Measurements from ENCODE around the gene NTNG1. TPM values are rescaled to one million over a fixed set of nuclear protein-coding genes. Genes with fewer than 3 reads are reported as not detected.

NTNG1 gene
- polyA plus RNA-seq, 6 donors from 2014 or later: 0.52 to 2.2 (median 1.1) TPM; not detected in 1

DNA sequence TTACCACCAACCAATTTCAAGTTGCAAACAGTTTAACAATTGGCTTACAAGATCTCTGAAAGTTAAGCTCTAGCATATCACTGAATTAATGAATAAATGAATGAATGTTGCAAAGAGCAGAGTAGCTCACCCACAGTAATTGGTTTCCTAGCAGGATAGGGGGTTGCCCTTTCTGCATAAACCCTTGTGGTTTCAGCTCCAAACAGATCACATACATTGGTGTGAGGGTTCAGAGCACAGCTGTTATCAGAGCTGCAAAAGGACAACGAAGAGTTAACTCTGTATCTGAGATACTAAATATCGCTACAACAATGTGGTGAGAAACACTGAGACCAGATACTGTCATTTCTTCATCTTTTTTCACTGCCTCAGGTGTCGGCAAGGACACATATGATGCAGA is 46.6 kb downstream of the NTNG1 start:
- Mint-ChIP-seq H3K9me3 (no peaks in the 10 kb centered on the region), H3K4me3 (no peak overlapping the region), H3K4me1 (no peaks in the 10 kb centered on the region), H3K27ac (no peak overlapping the region), H3K36me3 (no peaks in the 10 kb centered on the region), H3K27me3 (peaks cover 19 to 23% (median 20%) of the 10 kb centered on the region in 3 donors)
- DNase-seq (no peak), ATAC-seq (ENCODE audit: low read depth in 2 of 2) (no peak)

GRCh38 chr1:107188160-107188559 is 47.3 kb downstream of the NTNG1 start:
- Mint-ChIP-seq H3K9me3 (no peaks in the 10 kb centered on the region), H3K27me3 (peaks cover 12 to 16% (median 14%) of the 10 kb centered on the region in 3 donors), H3K36me3 (no peaks in the 10 kb centered on the region), H3K27ac (no peak overlapping the region), H3K4me1 (no peaks in the 10 kb centered on the region), H3K4me3 (no peak overlapping the region)
- DNase-seq (no peak), ATAC-seq (ENCODE audit: low read depth in 2 of 2) (no peak)

- H3K27me3 Mint-ChIP-seq: peaks cover 0 to 9% (median 9%) of the 10 kb centered on the region in 3 donors
- H3K27ac Mint-ChIP-seq: no peak overlapping the region
- no peaks in the 10 kb centered on the region for H3K9me3 Mint-ChIP-seq
- H3K4me1 Mint-ChIP-seq: peaks cover 0 to 3% (median 0%) of the 10 kb centered on the region in 3 donors
- ATAC-seq (ENCODE audit: low read depth in 2 of 2) (no peak), DNase-seq (no peak)
- no peak overlapping the region for H3K4me3 Mint-ChIP-seq
- H3K36me3 Mint-ChIP-seq: no peaks in the 10 kb centered on the region
Measured at GRCh38 chr1:107194380-107194779, 53.5 kb downstream of the NTNG1 start.

DNA sequence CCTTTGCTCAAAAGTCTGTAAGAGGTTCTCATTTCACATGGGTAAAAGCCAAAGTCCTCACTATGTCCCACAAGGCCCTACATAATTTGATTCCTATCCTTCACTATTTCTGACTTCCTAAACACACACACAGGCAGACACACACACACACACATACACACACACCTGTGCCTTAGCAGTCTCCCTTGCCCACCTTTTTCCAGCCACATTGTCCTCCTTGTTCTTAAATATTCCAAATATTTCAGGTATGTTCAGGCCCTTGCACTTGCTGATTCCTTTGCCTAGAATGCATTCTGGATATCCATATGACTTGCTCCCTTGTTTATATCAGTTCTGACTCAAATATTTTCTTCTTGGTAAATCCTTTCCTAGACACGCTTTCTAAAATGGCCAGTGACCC is 54.6 kb downstream of the NTNG1 start:
- H3K36me3 Mint-ChIP-seq: no peaks in the 10 kb centered on the region
- H3K4me1 Mint-ChIP-seq: peaks cover 0 to 3% (median 0%) of the 10 kb centered on the region in 3 donors
- DNase-seq: no peak
- no peak for ATAC-seq (ENCODE audit: low read depth in 2 of 2)
- no peak overlapping the region for H3K27ac Mint-ChIP-seq
- peaks cover 0 to 9% (median 9%) of the 10 kb centered on the region in 3 donors for H3K27me3 Mint-ChIP-seq
- H3K9me3 Mint-ChIP-seq: no peaks in the 10 kb centered on the region
- H3K4me3 Mint-ChIP-seq: no peak overlapping the region

- DNase-seq: peak; percentile 19
- H3K36me3 Mint-ChIP-seq: peaks cover 7% of the 10 kb centered on the region in 2 donors
- peak; percentile 33 to 49 for ATAC-seq (ENCODE audit: low read depth in 2 of 2)
- H3K27me3 Mint-ChIP-seq: peaks cover 0 to 17% (median 9%) of the 10 kb centered on the region in 3 donors
- peaks cover 2 to 11% (median 5%) of the 10 kb centered on the region in 7 donors for H3K9me3 Mint-ChIP-seq
- no peak overlapping the region for H3K27ac Mint-ChIP-seq
- H3K4me1 Mint-ChIP-seq: peaks cover 0 to 3% (median 0%) of the 10 kb centered on the region in 3 donors
- no peak overlapping the region for H3K4me3 Mint-ChIP-seq
Measured at GRCh38 chr1:107196973-107197562, 56.2 kb downstream of the NTNG1 start.

DNA sequence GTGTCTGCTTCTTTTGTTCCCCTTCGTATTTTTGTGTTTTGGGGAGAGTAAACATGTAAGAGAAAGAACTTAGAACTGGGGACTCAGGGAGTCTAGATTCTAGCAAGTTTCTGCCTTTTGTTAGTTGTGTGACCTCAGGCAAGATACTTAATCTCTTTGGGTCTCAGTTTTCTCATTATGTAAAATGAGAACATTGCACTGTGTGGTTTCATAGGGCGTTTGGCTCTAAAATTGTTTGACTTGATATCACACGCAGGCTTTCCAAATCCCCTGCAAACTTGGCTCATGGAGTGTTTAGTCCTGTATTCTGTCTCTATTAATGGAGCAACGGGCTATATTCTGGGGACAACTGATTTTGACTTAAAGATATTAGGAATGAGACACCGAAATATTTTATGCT is 57.7 kb downstream of the NTNG1 start:
- ATAC-seq (ENCODE audit: low read depth in 2 of 2): no peak
- Mint-ChIP-seq H3K4me3 (no peak overlapping the region), H3K9me3 (peaks cover 5 to 21% (median 7%) of the 10 kb centered on the region in 7 donors), H3K36me3 (peaks cover 7 to 14% of the 10 kb centered on the region in 2 donors), H3K4me1 (peaks cover 0 to 3% (median 0%) of the 10 kb centered on the region in 3 donors), H3K27ac (no peak overlapping the region), H3K27me3 (peaks cover 0 to 17% (median 9%) of the 10 kb centered on the region in 3 donors)
- no peak for DNase-seq

- H3K27ac Mint-ChIP-seq: no peak overlapping the region
- ATAC-seq (ENCODE audit: low read depth in 2 of 2) (no peak), DNase-seq (no peak)
- no peak overlapping the region for H3K4me3 Mint-ChIP-seq
- H3K9me3 Mint-ChIP-seq: peaks cover 5 to 21% (median 7%) of the 10 kb centered on the region in 7 donors
- peaks cover 0 to 3% (median 0%) of the 10 kb centered on the region in 3 donors for H3K4me1 Mint-ChIP-seq
- peaks cover 7 to 14% of the 10 kb centered on the region in 2 donors for H3K36me3 Mint-ChIP-seq
- H3K27me3 Mint-ChIP-seq: peaks cover 0 to 17% (median 16%) of the 10 kb centered on the region in 3 donors
Measured at GRCh38 chr1:107200631-107201030, 59.8 kb downstream of the NTNG1 start.

- DNase-seq: no peak
- peaks cover 5 to 21% (median 7%) of the 10 kb centered on the region in 7 donors for H3K9me3 Mint-ChIP-seq
- H3K4me3 Mint-ChIP-seq: no peak overlapping the region
- peaks cover 0 to 2% (median 0%) of the 10 kb centered on the region in 3 donors for H3K4me1 Mint-ChIP-seq
- ATAC-seq (ENCODE audit: low read depth in 2 of 2): no peak
- peaks cover 0 to 22% (median 22%) of the 10 kb centered on the region in 3 donors for H3K27me3 Mint-ChIP-seq
- H3K36me3 Mint-ChIP-seq: peaks cover 7 to 14% of the 10 kb centered on the region in 2 donors
- no peak overlapping the region for H3K27ac Mint-ChIP-seq
Measured at GRCh38 chr1:107202007-107202406, 61.2 kb downstream of the NTNG1 start.

DNA sequence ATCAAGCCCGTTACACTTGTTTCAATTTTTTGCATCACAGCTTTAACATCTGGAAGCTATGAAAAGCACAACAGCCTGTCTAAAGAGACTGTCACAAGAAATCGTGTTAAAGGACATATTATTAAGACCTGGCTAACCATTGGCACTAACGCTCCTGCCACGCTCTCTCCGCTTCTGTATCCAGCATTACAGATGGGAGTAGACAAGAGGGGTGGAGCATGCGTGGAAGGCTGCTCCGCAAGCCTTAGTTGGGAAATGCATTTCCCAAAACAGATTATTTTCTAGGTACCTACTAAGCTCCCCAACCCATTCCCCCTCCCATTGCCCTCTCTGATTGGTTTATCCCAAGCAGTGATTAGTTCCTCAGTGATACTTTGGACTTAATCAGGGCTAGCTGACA is 72.4 kb downstream of the NTNG1 start:
- DNase-seq: no peak
- Mint-ChIP-seq H3K4me1 (no peaks in the 10 kb centered on the region), H3K27ac (no peak overlapping the region), H3K4me3 (no peak overlapping the region), H3K36me3 (no peaks in the 10 kb centered on the region), H3K9me3 (peaks cover 0 to 19% (median 8%) of the 10 kb centered on the region in 7 donors), H3K27me3 (peaks cover 0 to 12% (median 7%) of the 10 kb centered on the region in 3 donors)
- no peak for ATAC-seq (ENCODE audit: low read depth in 2 of 2)

DNA sequence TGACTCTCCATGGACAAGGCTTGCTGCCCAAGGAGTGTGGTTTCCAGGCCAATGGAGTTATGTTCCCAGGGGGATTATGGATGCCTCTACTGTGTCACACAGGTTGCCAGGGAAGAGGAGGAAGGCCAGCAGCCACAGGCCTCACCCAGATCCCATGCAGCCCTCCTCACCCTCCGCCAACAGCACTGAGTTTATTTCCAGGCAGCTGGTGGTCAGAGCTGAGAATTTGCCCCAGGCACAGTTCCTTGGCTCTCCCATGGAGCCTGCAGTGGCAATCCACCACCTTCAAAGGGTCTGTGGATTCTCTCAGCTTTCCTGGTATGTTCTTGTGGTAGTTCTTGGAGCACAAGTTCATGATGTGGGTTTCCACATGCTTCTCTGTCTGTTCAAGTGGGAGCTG is 79.2 kb downstream of the NTNG1 start:
- Mint-ChIP-seq H3K4me1 (no peaks in the 10 kb centered on the region), H3K36me3 (peaks cover 7 to 9% of the 10 kb centered on the region in 2 donors), H3K27me3 (peaks cover 6 to 12% (median 7%) of the 10 kb centered on the region in 3 donors)

DNA sequence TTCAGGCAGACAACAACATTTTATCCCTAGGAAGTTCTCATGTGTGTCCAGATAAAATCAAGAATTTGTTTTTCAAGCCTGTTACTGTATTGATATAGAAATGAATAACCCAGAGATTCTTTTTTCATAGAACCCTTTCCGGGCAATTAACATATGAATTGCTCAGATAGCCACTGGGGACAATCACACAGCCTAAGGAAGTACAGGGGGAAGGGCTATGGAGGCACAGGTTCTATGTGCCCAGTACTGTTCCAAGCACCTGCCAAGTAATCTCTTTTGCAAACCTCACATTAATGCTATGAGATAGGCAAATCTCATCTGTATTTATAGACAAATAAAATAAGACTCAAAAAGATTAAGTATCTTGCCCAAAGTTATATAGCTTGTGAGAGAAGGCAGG is 84.9 kb downstream of the NTNG1 start:
- Mint-ChIP-seq H3K27me3 (no peaks in the 10 kb centered on the region), H3K4me3 (no peak overlapping the region), H3K36me3 (no peaks in the 10 kb centered on the region), H3K9me3 (peaks cover 0 to 2% (median 0%) of the 10 kb centered on the region in 7 donors), H3K27ac (no peak overlapping the region), H3K4me1 (no peaks in the 10 kb centered on the region)
- ATAC-seq (ENCODE audit: low read depth in 2 of 2) (no peak), DNase-seq (no peak)

More for the DNA sequence above, 79.2 kb downstream of the NTNG1 start:
- Mint-ChIP-seq H3K27ac (no peak overlapping the region), H3K9me3 (peaks cover 6 to 31% (median 19%) of the 10 kb centered on the region in 7 donors), H3K4me3 (no peak overlapping the region)
- DNase-seq: no peak
- no peak for ATAC-seq (ENCODE audit: low read depth in 2 of 2)

DNA sequence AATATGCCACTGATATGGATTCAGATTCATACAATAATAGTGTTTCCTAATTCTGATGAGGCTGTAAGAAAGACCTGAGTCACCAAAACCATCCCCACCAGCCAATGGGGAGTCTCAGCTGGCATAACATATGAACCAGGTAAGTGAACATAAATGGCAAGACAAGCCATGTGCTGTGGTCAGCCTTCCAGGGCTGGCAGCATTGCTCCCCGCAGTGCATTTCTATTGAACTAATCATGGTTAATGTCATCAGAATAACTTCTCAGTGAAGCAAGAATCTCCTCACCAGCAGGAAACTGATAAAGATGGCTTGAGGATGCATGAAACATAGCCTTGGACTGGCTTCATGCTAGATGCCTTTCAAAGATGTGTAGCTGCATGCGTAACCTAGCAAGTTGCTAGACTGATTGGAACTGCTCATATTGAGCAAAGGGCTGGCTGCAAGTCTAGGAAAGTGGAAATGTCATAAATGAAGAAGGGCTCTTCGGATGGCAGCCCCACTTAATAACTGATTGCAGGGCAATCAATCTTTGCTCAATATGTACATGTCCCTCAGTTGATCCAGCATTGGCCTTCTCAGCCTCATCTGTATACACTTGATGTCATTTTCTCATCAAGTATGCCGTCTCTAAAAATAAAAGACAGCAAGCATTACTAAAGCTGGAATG is 88.0 kb downstream of the NTNG1 start:
- DNase-seq (no peak), ATAC-seq (ENCODE audit: low read depth in 2 of 2) (no peak)
- no peaks in the 10 kb centered on the region for H3K27me3 Mint-ChIP-seq
- no peaks in the 10 kb centered on the region for H3K4me1 Mint-ChIP-seq
- no peak overlapping the region for H3K4me3 Mint-ChIP-seq
- peaks cover 0 to 2% (median 0%) of the 10 kb centered on the region in 7 donors for H3K9me3 Mint-ChIP-seq
- H3K36me3 Mint-ChIP-seq: no peaks in the 10 kb centered on the region
- H3K27ac Mint-ChIP-seq: no peak overlapping the region

GRCh38 chr1:107229711-107230110 is 88.9 kb downstream of the NTNG1 start:
- no peak for DNase-seq
- Mint-ChIP-seq H3K4me3 (no peak overlapping the region), H3K27ac (no peak overlapping the region), H3K27me3 (no peaks in the 10 kb centered on the region), H3K36me3 (no peaks in the 10 kb centered on the region), H3K4me1 (no peaks in the 10 kb centered on the region), H3K9me3 (peaks cover 0 to 2% (median 0%) of the 10 kb centered on the region in 7 donors)
- no peak for ATAC-seq (ENCODE audit: low read depth in 2 of 2)

- ATAC-seq (ENCODE audit: low read depth in 2 of 2) (no peak), DNase-seq (no peak)
- Mint-ChIP-seq H3K4me1 (no peaks in the 10 kb centered on the region), H3K36me3 (no peaks in the 10 kb centered on the region), H3K27ac (no peak overlapping the region), H3K27me3 (no peaks in the 10 kb centered on the region), H3K9me3 (peaks cover 0 to 2% (median 0%) of the 10 kb centered on the region in 7 donors), H3K4me3 (no peak overlapping the region)
Measured at GRCh38 chr1:107230121-107230520, 89.3 kb downstream of the NTNG1 start.
